ENCODE measurements around the gene LDLRAD3.
"Not testable (repeated sequence)": the region's sequence is repeated elsewhere in the genome, so short reads cannot be mapped to it uniquely, and the experiment has no call there.

LDLRAD3 gene

DNA sequence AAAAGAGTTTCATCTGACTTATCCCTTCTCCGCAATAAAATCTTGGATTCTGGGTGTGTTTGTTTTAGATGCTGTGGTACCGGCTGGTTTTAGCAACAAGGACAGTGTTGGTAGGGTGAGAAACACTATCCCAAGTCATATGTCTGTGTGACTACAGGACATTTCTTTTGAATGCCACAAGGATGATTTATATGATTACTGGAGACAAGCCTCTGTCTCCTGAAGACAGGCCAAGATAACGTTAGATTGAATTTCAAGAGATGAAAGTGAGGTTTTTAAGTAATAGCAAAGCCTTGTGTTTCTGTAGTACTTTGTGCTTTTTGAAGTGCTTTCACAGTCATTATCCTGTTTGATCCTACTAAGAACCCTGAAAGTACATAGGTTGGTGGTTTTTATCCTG is 243.8 kb downstream of the LDLRAD3 start:
- no peak for DNase-seq

- not testable (repeated sequence) for DNase-seq
Observed at GRCh38 chr11:36189735-36190134, 245.9 kb downstream of the LDLRAD3 start.

GRCh38 chr11:36191941-36192340 is 248.1 kb downstream of the LDLRAD3 start:
- DNase-seq = no peak

GRCh38 chr11:36192425-36193289 is 248.8 kb downstream of the LDLRAD3 start:
- no peak for DNase-seq

DNA sequence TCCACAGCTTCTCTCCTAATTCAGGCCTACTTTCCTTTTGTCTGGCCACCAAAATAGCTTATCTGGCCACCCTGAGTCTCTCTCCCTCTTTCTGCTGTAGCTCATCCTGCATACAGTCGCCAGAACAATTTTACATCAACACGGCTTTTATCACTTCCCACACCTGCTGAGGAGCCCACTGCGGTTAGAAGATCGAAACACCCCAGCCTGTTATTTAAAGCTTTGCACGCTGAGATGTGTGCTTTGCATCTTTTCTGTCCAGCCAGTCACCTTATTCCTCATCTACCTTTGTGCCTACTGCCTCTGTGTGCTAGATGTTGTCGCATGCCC is 249.4 kb downstream of the LDLRAD3 start:
- no peak for DNase-seq

DNA sequence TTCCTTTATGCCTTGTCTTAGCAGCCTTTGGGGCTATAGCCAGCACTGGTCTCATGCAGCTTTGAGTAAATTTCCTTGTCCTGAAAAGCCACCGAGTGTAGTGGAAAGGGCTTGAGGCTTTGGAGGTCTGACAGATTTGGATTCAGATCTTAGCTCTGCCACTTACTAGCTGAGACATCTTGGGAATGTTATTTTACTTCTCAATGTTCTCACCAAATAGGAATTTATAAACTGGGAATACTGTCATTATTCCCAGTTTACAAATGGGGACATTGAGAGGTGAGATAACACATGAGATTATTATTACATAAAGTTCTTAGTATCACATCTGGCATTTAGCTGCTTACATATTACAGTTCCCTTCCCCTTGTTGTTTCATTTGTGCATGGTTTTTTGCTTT is 249.9 kb downstream of the LDLRAD3 start:
- DNase-seq = no peak

DNA sequence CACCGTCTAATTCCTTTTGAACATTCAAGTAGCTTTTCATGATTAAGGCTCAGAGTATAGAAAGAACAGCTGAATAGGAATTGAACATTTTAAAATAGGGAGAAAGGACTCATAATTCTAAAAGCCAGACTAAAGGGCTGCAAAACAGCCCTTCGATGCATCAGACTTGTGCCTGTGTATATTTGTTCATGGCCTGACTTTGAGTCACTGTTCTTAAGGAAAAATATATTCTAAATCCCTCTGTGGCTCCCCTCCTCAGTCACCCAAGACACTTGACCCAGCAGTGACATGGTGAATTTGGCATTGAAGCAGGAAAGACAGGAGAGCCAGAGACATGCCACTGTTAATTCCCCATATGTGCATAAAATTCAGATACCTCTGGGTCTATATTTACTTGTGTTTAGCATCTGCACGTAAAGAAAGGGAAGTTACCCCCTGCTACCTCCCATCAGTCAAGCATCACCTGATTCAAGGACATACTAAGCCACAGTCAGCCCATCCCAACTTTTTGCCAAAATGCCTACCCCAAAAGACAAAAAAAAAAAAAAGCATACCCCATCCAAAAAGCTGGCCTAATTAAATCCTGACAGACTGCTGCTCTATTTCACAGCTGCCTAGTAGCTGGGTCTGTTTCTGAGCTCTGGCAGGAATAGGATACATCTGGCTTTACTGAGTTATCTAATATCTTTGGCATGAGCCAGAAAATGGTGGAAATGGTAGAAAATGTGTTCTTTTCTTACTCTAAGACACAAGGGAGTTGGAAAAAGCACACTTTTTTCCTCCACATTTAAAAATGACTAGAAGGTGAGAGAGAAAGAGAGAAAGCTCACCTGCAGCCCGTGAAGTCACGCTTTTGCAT is 251.9 kb downstream of the LDLRAD3 start:
- no peak for DNase-seq

GRCh38 chr11:36196411-36196998 is 252.6 kb downstream of the LDLRAD3 start:
- no peak for DNase-seq

- DNase-seq = no peak
Observed at GRCh38 chr11:36201411-36201810, 257.5 kb downstream of the LDLRAD3 start.

- no peak for DNase-seq
Observed at GRCh38 chr11:36205536-36205935, 261.7 kb downstream of the LDLRAD3 start.

GRCh38 chr11:36210529-36210928 is 266.7 kb downstream of the LDLRAD3 start:
- DNase-seq = no peak

GRCh38 chr11:36211761-36212430 is 268.0 kb downstream of the LDLRAD3 start:
- DNase-seq = no peak

DNA sequence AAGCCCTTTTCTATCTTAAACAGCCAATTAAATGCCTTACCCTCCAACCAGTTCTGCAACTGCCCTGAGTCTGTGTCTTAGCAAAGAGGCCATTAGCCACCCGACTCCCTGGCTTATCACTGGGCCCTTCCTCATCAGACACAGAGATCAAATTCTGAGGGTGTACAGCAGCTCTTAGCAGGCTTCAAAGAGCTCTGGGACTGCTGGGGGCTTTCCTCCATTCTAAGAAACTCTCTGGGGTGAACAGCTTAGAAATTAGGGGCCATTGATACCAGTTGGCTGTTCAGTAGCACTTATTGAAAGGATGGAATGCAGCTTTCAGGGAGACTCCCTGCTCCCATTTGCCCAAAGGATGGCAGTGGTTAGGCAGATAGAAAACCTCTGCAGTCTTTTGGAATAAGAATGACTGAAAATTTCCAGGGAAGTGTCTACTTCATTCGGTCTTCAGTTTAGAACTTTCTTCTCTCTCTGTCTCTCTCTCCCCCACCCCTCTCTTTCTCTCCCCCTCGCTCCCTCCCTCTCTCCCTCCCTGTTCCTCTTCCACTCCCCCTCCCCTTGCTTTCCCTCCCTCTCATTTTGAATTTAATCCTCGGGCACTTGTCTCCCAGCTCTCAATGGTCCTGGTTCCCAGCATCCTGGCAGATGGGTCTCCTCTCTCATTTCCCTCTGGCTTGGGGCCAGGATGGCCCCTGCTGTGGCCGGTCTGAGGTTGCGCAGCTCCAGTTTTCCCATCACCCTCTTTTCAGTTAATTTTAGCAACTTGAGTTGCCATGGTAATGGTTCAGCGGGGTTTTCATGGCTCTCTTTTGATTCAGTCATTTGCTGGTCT is 268.9 kb downstream of the LDLRAD3 start:
- no peak for DNase-seq

DNA sequence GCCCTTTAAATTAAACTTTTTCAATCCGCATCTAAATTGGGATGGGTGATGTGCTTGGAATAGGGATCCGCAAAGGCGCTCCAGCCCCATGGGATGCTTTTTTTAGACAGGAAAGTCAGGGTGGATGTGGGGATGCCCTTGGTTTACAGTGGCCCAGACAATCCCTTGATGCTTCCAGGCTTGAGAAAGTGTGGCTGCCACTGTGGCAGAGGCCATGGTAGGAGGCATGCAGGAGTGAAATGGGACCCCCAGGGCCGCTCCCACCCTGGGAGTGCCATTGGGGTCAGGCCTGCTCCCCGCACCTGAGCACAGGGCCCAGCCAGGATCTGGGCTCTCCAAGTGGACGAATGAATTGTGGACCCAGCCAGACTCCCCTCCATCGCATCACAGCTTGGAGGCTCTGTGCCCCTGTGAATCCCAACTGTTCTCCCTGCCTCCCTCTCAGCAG is 269.6 kb downstream of the LDLRAD3 start:
- DNase-seq = no peak

DNA sequence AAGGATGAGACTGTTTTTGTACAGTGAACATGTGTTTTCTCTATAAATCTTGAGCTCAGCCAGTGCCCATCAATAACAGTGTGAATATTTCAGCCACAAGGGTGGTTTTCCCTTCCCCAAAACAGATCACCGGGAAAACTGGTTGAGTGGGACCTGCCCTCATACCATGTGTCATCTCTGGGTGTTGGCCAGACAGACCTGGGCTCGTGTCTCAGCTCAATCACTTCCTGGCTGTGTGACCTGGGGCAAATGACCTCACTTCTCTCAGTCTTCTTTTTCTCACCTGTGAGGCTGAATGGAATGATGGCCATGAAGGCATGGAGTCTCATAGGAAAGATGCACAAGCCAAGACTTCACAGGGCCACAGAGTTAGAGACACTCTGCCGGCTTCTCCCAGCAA is 270.6 kb downstream of the LDLRAD3 start:
- no peak for DNase-seq

GRCh38 chr11:36214976-36215692 is 271.3 kb downstream of the LDLRAD3 start:
- no peak for DNase-seq

- DNase-seq = no peak
Observed at GRCh38 chr11:36215693-36216060, 271.8 kb downstream of the LDLRAD3 start.

DNA sequence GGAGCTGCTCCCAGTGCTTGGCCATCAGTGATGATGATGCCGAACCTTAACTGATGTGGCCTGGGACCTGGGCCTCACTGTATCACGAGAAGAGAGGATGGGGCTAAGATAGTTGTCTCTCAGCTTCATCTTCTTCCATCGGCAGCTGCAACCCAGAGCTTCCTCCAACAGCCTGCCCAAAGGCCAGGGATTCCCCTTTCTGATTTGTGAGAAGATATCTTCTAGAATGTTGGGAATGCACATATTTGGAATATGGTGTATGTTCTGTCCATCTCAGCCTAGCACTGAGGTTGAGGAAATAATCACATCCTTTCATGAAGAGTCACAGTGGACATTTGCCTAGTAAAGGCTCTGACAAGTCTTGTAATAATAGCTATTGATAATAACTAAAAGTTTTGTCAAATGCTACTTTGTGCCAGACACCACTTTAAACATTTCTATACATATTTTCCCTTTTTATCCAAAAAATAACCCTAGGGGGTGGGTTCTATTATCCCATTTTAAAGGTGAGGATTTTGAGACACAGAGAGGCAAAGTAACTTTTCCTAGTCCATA is 272.3 kb downstream of the LDLRAD3 start:
- no peak for DNase-seq

GRCh38 chr11:36218283-36218921 is 274.5 kb downstream of the LDLRAD3 start:
- no peak for DNase-seq

GRCh38 chr11:36219996-36220395 is 276.1 kb downstream of the LDLRAD3 start:
- DNase-seq = no peak

Data from HCEC 1CT (cell line).